Heart left ventricle (tissue), 16 donors: ENCODE data around the gene EEF1AKMT4. TPM values are rescaled to one million over a fixed set of nuclear protein-coding genes. Genes with fewer than 3 reads are reported as not detected.

Source experiments
- ATAC-seq, 4 donors: fragments of 200-7000 bp; cut with Tn5 transposase; one replicate each; pipeline ENCODE4 v1.9.1; 2020 to 2022; ENCODE audit warnings: moderate library complexity in 4 of 4, mild to moderate bottlenecking in 3 of 4, moderate number of reproducible peaks in 1 of 4
- DNase-seq, 5 donors: peaks; one replicate each; pipeline ENCODE4 v3.0.0-alpha.2; 2020
- H3K27ac ChIP-seq, 12 donors: fragments of 200-600 bp; sonication (generic) in 4 of 12; one replicate each; pipeline versions ENCODE4 v1.5.0 to v1.8.0; 2016 to 2022; ENCODE audit warnings: mild to moderate bottlenecking in 2 of 12
- H3K27me3 ChIP-seq, 9 donors: fragments of 200-600 bp; sonication (generic) in 2 of 9; one replicate each; pipeline versions ENCODE4 v1.5.1 to v1.8.0; 2016 to 2022; ENCODE audit warnings: mild to moderate bottlenecking in 3 of 9
- H3K36me3 ChIP-seq, 9 donors: fragments of 200-600 bp; sonication (generic) in 2 of 9; one replicate each; pipeline versions ENCODE4 v1.5.0 to v1.8.0; 2018 to 2022; ENCODE audit warnings: mild to moderate bottlenecking in 2 of 9
- H3K4me1 ChIP-seq, 12 donors: fragments of 200-600 bp; sonication (generic) in 4 of 12; one replicate each; pipeline versions ENCODE4 v1.5.0 to v1.8.0; 2016 to 2022; ENCODE audit warnings: mild to moderate bottlenecking in 3 of 12
- H3K4me3 ChIP-seq, 12 donors: fragments of 200-600 bp; sonication (generic) in 4 of 12; one replicate each; pipeline versions ENCODE4 v1.5.0 to v1.8.0; 2017 to 2022; ENCODE audit warnings: mild to moderate bottlenecking in 9 of 12, moderate library complexity in 4 of 12
- H3K9me3 ChIP-seq, 12 donors: fragments of 200-600 bp; sonication (generic) in 4 of 12; one replicate each; pipeline versions ENCODE4 v1.5.0 to v1.8.0; 2016 to 2022; ENCODE audit warnings: mild to moderate bottlenecking in 1 of 12
- CTCF ChIP-seq, 12 donors: fragments of 200-600 bp; sonication (generic) in 4 of 12; IDR thresholded peaks; one replicate each; pipeline versions ENCODE4 v1.5.0 to v1.8.0; 2018 to 2022; ENCODE audit warnings: antibody characterized with exemption in 12 of 12, mild to moderate bottlenecking in 5 of 12
- POLR2A ChIP-seq, 2 donors: fragments of 450-650 bp; IDR thresholded peaks; one replicate each; pipeline ENCODE4 v1.6.1; 2017; ENCODE audit warnings: antibody characterized with exemption in 2 of 2, mild to moderate bottlenecking in 2 of 2, moderate library complexity in 2 of 2
- WGBS, 4 donors: extraction: QIAGEN DNeasy Blood & Tissue Kit in 2 of 4; methylation state at CpG; one replicate each; pipeline versions ENCODE4 v1.1.5 to v1.1.7; 2013 to 2018; 5-methylcytosine and 5-hydroxymethylcytosine counted together
- intact Hi-C, 10 donors: fragments of 100-400 bp; cut with DNase I; formaldehyde crosslinking; loops; one replicate each; pipeline versions ENCODE4 v1.11.1 to v1.14.2; 2022
- polyA plus RNA-seq, 2 donors: library from polyadenylated mRNA; stranded (reverse); fragments of 200-250 nt; gene quantifications; one replicate each; pipeline ENCODE4 v1.2.3, GENCODE V29; 2013
- total RNA-seq, 9 donors: library from RNA; depleted of rRNA in 2 of 9; stranded (reverse); fragments of >200 nt in 2 of 9; fragmentation: NEBNext Ultra II Directional in 3 of 9; extraction: Animal tissue kit (Norgen Biotek cat#: 25700) in 3 of 9; gene quantifications; one replicate each; pipeline versions ENCODE4 v1.1.0 to v1.2.4, GENCODE V29; 2016 to 2023
- donor health status: ischemic (EF 13 %, LVEDD 7.1; RV severe dilation, severe dysfunction).
- donor health status: healthy with polysubstance abuse.
- donor health status: DM: no; HTN: yes; CAD: no.
- donor health status: DM: no; HTN: no; CAD: no.
- donor health status: ischemic (EF 25% LVEDD 6.9; RV normal size, moderate dysfunction).
- donor health status: ischemic (EF 25% LVEDD 5.7; RV mildly dilated, moderate dysfunction).
- donor health status: healthy.
- donor health status: DM: yes; HTN: yes; CAD: no.
- donor health status: ischemic (EF 35%, LVEDD 5.7; RV mildly dilated, moderate dysfunction).
- donor health status: nonischemic (EF 11% LVEDD 7.7; RV severe dilation, severe dysfunction).
- donor health status: DM: yes; HTN: yes; CAD: no.
- donor health status: PGD.
- donor health status: ischemic (EF 29% LVEDD 5.4; RV normal size, mild dysfunction).
- donor health status: nonischemic (EF 23%, LVEDD 6.1; RV moderate dilation, normal function).

Gene EEF1AKMT4
- total and polyA plus RNA-seq, 11 donors = 0.66 to 16.7 (median 2.1) TPM

- TF ChIP-seq CTCF (IDR thresholded peaks at IDR 0.05) = no peak
- no peak for TF ChIP-seq POLR2A (IDR thresholded peaks at IDR 0.05)
- no peak overlapping the region for H3K27ac ChIP-seq
- 69 to 79% (median 75%) methylated on average over 3 to 4 of the region's 4 CpGs for WGBS, 4 donors
- H3K36me3 ChIP-seq = peaks cover 0 to 39% (median 35%) of the 10 kb centered on the region in 9 donors
- H3K27me3 ChIP-seq = peaks cover 0 to 7% (median 0%) of the 10 kb centered on the region in 9 donors
- intact Hi-C loops = loop anchor here in 7 of 10 donors (5.0 to 10.0 kb wide), 8 partner anchors 46 to 346 kb away; partner anchors contain the start of genes ABCC5 (in 2 of the 7), ABCF3 (in 1 of the 7) and DVL3 (in 1 of the 7)
- no peak overlapping the region for H3K4me3 ChIP-seq
- H3K9me3 ChIP-seq = no peaks in the 10 kb centered on the region
- H3K4me1 ChIP-seq = peaks cover 0 to 8% (median 5%) of the 10 kb centered on the region in 12 donors
- no peak for ATAC-seq
- no peak for DNase-seq
These were observed 8.9 kb upstream of the EEF1AKMT4 start for GRCh38 chr3:184240384-184241140.

- Histone ChIP-seq H3K36me3 (peaks cover 0 to 42% (median 35%) of the 10 kb centered on the region in 9 donors), H3K4me1 (peaks cover 0 to 8% (median 5%) of the 10 kb centered on the region in 12 donors), H3K4me3 (no peak overlapping the region), H3K27ac (no peak overlapping the region), H3K27me3 (peaks cover 0 to 7% (median 0%) of the 10 kb centered on the region in 9 donors), H3K9me3 (no peaks in the 10 kb centered on the region)
- whole genome bisulfite sequencing, 4 donors = 26 to 54% (median 30%) methylated on average over 5 to 17 of the region's 17 CpGs
- peak in 2 of 4 donors; percentile 4 to 6 for ATAC-seq
- intact Hi-C loops = loop anchor here in 7 of 10 donors (5.0 to 10.0 kb wide), 8 partner anchors 46 to 346 kb away; partner anchors contain the start of genes ABCC5 (in 2 of the 7), ABCF3 (in 1 of the 7) and DVL3 (in 1 of the 7)
- TF ChIP-seq POLR2A (IDR thresholded peaks at IDR 0.05) = no peak
- TF ChIP-seq CTCF (IDR thresholded peaks at IDR 0.05) = no peak
- no peak for DNase-seq
These were observed 8.4 kb upstream of the EEF1AKMT4 start for GRCh38 chr3:184241141-184241446.

- peak in 2 of 5 donors; percentile 51 to 65 for DNase-seq
- intact Hi-C loops = loop anchor here in 7 of 10 donors (5.0 to 10.0 kb wide), 8 partner anchors 47 to 347 kb away; partner anchors contain the start of genes ABCC5 (in 2 of the 7), ABCF3 (in 1 of the 7) and DVL3 (in 1 of the 7)
- peaks cover 0 to 42% (median 35%) of the 10 kb centered on the region in 9 donors for H3K36me3 ChIP-seq
- WGBS, 4 donors = 13 to 19% (median 16%) methylated on average over 22 to 46 of the region's 46 CpGs
- peaks cover 0 to 8% (median 5%) of the 10 kb centered on the region in 12 donors for H3K4me1 ChIP-seq
- H3K4me3 ChIP-seq = no peak overlapping the region
- peak; percentile 61 to 77 (median 70) for ATAC-seq
- H3K27me3 ChIP-seq = peaks cover 0 to 3% (median 0%) of the 10 kb centered on the region in 9 donors
- no peak overlapping the region for H3K27ac ChIP-seq
- no peaks in the 10 kb centered on the region for H3K9me3 ChIP-seq
- TF ChIP-seq POLR2A (IDR thresholded peaks at IDR 0.05) (no peak), CTCF (IDR thresholded peaks at IDR 0.05) (peak in 11 of 12 donors; percentile 29 to 61 (median 46))
These were observed 7.8 kb upstream of the EEF1AKMT4 start for GRCh38 chr3:184241447-184242296.
